AG04450 (cell line): ENCODE results near the gene NEMP2. TPM values are rescaled to one million over a fixed set of nuclear protein-coding genes. Genes with fewer than 3 reads are reported as not detected.

ENCODE experiments used
- CTCF ChIA-PET: fragments of 300-600, 350-600 bp; formaldehyde crosslinking; extraction: SDS; loops from one replicate; lab custom pipeline; 2022; ENCODE audit warnings: antibody characterized with exemption, inconsistent platforms; lab: Charles Lee
- POLR2A ChIA-PET: fragments of 350-600 bp; formaldehyde crosslinking; extraction: SDS; loops from one replicate; lab custom pipeline; 2021; ENCODE audit warnings: antibody characterized with exemption, inconsistent platforms; lab: Yijun Ruan, JAX
- DNase-seq: peaks from one replicate; pipeline ENCODE4 v3.0.0-alpha.2; 2011; ENCODE audit warnings: low read depth, low spot score
- H3K27ac ChIP-seq: one replicate; pipeline ENCODE4 v1.5.1; 2012; ENCODE audit warnings: low read depth, low read length, control low read depth
- H3K27me3 ChIP-seq: one replicate; pipeline ENCODE4 v1.6.0; 2012; ENCODE audit warnings: low read length; ENCODE audit not compliant: control insufficient read depth, insufficient read depth
- H3K4me3 ChIP-seq: 2 replicates; pipeline ENCODE4 v1.5.1; 2011; ENCODE audit warnings: mild to moderate bottlenecking, low read depth, low read length, control low read depth
- H3K9me3 ChIP-seq: 2 replicates; pipeline ENCODE4 v1.5.1; 2012; ENCODE audit warnings: low read length; ENCODE audit not compliant: control insufficient read depth, insufficient read depth
- polyA plus RNA-seq: library from polyadenylated mRNA; depleted of rRNA; stranded (reverse); fragments of >200 nt; gene quantifications from 2 replicates; pipeline ENCODE4 v1.2.3, GENCODE V29; 2011
- TF ChIP-seq, protein P1 (sequence below): IDR thresholded peaks from 2 replicates; pipeline ENCODE4 v1.5.1; 2011; ENCODE audit warnings: low read depth, low read length, control low read depth, inconsistent platforms

Gene NEMP2
- polyA plus RNA-seq, 1 experiment = 7.3 TPM

GRCh38 chr2:190569994-190570755, 35.7 kb upstream of the NEMP2 start:
- Histone ChIP-seq H3K27ac (no peak overlapping the region), H3K27me3 (no peaks in the 10 kb centered on the region), H3K4me3 (no peak overlapping the region), H3K9me3 (no peaks in the 10 kb centered on the region)
- POLR2A ChIA-PET = no interaction called here
- TF ChIP-seq, protein P1, sequence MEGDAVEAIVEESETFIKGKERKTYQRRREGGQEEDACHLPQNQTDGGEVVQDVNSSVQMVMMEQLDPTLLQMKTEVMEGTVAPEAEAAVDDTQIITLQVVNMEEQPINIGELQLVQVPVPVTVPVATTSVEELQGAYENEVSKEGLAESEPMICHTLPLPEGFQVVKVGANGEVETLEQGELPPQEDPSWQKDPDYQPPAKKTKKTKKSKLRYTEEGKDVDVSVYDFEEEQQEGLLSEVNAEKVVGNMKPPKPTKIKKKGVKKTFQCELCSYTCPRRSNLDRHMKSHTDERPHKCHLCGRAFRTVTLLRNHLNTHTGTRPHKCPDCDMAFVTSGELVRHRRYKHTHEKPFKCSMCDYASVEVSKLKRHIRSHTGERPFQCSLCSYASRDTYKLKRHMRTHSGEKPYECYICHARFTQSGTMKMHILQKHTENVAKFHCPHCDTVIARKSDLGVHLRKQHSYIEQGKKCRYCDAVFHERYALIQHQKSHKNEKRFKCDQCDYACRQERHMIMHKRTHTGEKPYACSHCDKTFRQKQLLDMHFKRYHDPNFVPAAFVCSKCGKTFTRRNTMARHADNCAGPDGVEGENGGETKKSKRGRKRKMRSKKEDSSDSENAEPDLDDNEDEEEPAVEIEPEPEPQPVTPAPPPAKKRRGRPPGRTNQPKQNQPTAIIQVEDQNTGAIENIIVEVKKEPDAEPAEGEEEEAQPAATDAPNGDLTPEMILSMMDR = no peak
- CTCF ChIA-PET = no interaction called here
- DNase-seq = no peak

GRCh38 chr2:190564838-190565237, 30.3 kb upstream of the NEMP2 start:
- Histone ChIP-seq H3K9me3 (peaks cover 2% of the 10 kb centered on the region; the same call in 1 of the 2 replicates), H3K27me3 (no peaks in the 10 kb centered on the region), H3K4me3 (no peak overlapping the region), H3K27ac (no peak overlapping the region)
- no peak for DNase-seq
- ChIA-PET CTCF (no interaction called here), POLR2A (no interaction called here)
- TF ChIP-seq, protein P1 = no peak

GRCh38 chr2:190563646-190564045, 29.1 kb upstream of the NEMP2 start:
- Histone ChIP-seq H3K9me3 (peaks cover 2% of the 10 kb centered on the region; the same call in 1 of the 2 replicates), H3K4me3 (no peak overlapping the region), H3K27ac (no peak overlapping the region), H3K27me3 (no peaks in the 10 kb centered on the region)
- no peak for DNase-seq
- TF ChIP-seq, protein P1 = no peak
- POLR2A ChIA-PET = no interaction called here
- CTCF ChIA-PET = no interaction called here

DNA sequence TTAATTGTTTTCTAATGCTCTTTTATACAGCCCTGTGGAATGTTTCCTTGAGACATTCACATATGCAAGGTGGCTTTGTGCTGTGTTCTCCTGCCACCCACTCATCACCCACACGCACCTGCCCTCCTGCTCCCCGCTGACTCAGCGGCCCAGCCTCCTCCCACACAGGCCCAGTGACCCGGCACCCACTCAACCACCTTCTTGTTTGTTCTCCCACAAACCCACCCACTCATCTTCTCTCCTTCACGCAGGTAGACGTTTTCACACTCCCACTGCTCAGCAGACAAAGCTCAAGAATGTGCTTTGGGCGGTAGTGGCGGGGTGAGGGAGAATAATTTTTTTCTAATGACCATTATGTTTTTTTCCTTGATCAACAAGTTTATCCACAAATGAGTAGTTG, 28.6 kb upstream of the NEMP2 start:
- H3K27me3 ChIP-seq = no peaks in the 10 kb centered on the region
- CTCF ChIA-PET = no interaction called here
- no peak overlapping the region for H3K27ac ChIP-seq
- H3K9me3 ChIP-seq = peaks cover 2% of the 10 kb centered on the region; the same call in 1 of the 2 replicates
- TF ChIP-seq, protein P1 = no peak
- POLR2A ChIA-PET = no interaction called here
- H3K4me3 ChIP-seq = no peak overlapping the region
- DNase-seq = no peak

DNA sequence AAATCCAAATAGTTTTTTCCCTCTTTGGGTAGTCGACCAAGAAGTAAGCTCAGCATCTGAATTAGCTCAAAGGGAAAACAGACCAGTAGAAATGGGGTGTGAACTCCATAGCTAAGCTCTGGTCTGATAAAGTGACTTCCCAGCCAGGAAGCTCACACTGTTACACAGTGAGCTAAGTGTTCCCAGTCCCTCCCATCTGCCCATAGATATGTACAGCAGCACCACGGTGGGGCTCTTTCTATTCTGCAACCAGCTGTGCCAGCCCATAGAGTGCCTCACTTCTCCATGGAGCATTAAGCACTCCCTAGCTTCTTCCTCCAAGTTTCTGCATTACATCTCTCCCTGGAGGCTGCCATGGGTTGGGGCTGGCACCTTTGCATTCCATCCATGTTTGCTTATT, 27.6 kb upstream of the NEMP2 start:
- Histone ChIP-seq H3K9me3 (peaks cover 2% of the 10 kb centered on the region; the same call in 1 of the 2 replicates), H3K27ac (no peak overlapping the region), H3K27me3 (no peaks in the 10 kb centered on the region), H3K4me3 (no peak overlapping the region)
- ChIA-PET CTCF (interaction anchor here (0.7 kb wide), 1 partner anchor 288 kb away, joined by 3 read pairs; no protein-coding TSS in a partner anchor), POLR2A (no interaction called here)
- TF ChIP-seq, protein P1 = no peak
- no peak for DNase-seq
